ENCODE results near the gene TTC9C. TPM values are rescaled to one million over a fixed set of nuclear protein-coding genes. Genes with fewer than 3 reads are reported as not detected.
A peak's percentile ranks its signal among the peaks of the same experiment; 100 is the strongest.

TTC9C gene
- total and polyA plus RNA-seq, 2 of the 13 experiments (the other 11 are each of a cell fraction or from before 2014, with no cell fraction given) = 28.0 to 36.4 TPM

- TF ChIP-seq ZNF17 (CRISPR knock-in tag; IDR thresholded peaks at IDR 0.05) (no peak), BORCS8-MEF2B (CRISPR knock-in tag; IDR thresholded peaks at IDR 0.05) (peak; percentile 7; the same call in 1 of the 2 replicates), NFATC3 (CRISPR knock-in tag; IDR thresholded peaks at IDR 0.05) (0 out of 2 replicates have a peak, but pooled peaks have one; percentile 43), ZKSCAN8 (CRISPR knock-in tag; IDR thresholded peaks at IDR 0.05; ENCODE audit: borderline replicate concordance) (peak; percentile 33; the same call in 1 of the 2 replicates), GZF1 (CRISPR knock-in tag; IDR thresholded peaks at IDR 0.05) (no peak), CREB1 (IDR thresholded peaks at IDR 0.05) (0 out of 2 replicates have a peak, but pooled peaks have one; percentile 26), CREB1 (CRISPR knock-in tag; IDR thresholded peaks at IDR 0.05) (no peak), ZNF350 (CRISPR knock-in tag; IDR thresholded peaks at IDR 0.05; ENCODE audit: borderline replicate concordance, low read depth) (0 out of 2 replicates have a peak, but pooled peaks have one; percentile 29), ZNF781 (CRISPR knock-in tag; IDR thresholded peaks at IDR 0.05; ENCODE audit: borderline replicate concordance, not compliant biosample characterization) (no peak), ZNF639 (CRISPR knock-in tag; conservative IDR thresholded peaks at IDR 0.05) (no peak), MEF2D (CRISPR knock-in tag; IDR thresholded peaks at IDR 0.05) (0 out of 2 replicates have a peak, but pooled peaks have one; percentile 64), KAT7 (CRISPR knock-in tag; IDR thresholded peaks at IDR 0.05; ENCODE audit: borderline replicate concordance) (no peak), JDP2 (CRISPR knock-in tag; IDR thresholded peaks at IDR 0.05; ENCODE audit: borderline replicate concordance) (no peak), PHF20 (CRISPR knock-in tag; IDR thresholded peaks at IDR 0.05) (peak; percentile 39; the same call in 1 of the 2 replicates), GTF3A (CRISPR knock-in tag; conservative IDR thresholded peaks at IDR 0.05) (no peak), ZSCAN21 (CRISPR knock-in tag; IDR thresholded peaks at IDR 0.05; ENCODE audit: borderline replicate concordance) (no peak; the same call in 1 of the 2 replicates), PCBP1 (IDR thresholded peaks at IDR 0.05; ENCODE audit: borderline replicate concordance, low read depth, low read length) (0 out of 2 replicates have a peak, but pooled peaks have one; percentile 5), IRF9 (CRISPR knock-in tag; IDR thresholded peaks at IDR 0.05; ENCODE audit: borderline replicate concordance) (0 out of 2 replicates have a peak, but pooled peaks have one; percentile 51), ZSCAN31 (CRISPR knock-in tag; IDR thresholded peaks at IDR 0.05; ENCODE audit: low read depth) (0 out of 2 replicates have a peak, but pooled peaks have one; percentile 46), REXO4 (CRISPR knock-in tag; IDR thresholded peaks at IDR 0.05; ENCODE audit: borderline replicate concordance) (no peak), ZEB1 (IDR thresholded peaks at IDR 0.05; ENCODE audit: insufficient replicate concordance, low read depth) (no peak), SAFB2 (CRISPR knock-in tag; IDR thresholded peaks at IDR 0.05; ENCODE audit: borderline replicate concordance, low read depth) (no peak; the same call in 1 of the 2 replicates)
These were observed 22.1 kb upstream of the TTC9C start (continued) for GRCh38 chr11:62705880-62706849.
